G401 (cell line): Measurements from ENCODE around the gene KCNG4. TPM values are rescaled to one million over a fixed set of nuclear protein-coding genes. Genes with fewer than 3 reads are reported as not detected.

Experiments
- DNase-seq: peaks from one replicate; pipeline ENCODE4 v3.0.0-alpha.2; 2015; ENCODE audit warnings: low spot score
- in situ Hi-C: cut with HindIII; loops from 2 replicates; pipeline ENCODE4 v1.10.0; 2016; ENCODE audit warnings: low sequenced_read_pairs, mixed read lengths
- total RNA-seq: library from RNA; depleted of rRNA; stranded (reverse); fragments of >200 nt; shearing (Covaris generic); gene quantifications from 2 replicates; pipeline ENCODE4 v1.2.3, GENCODE V29; 2014

The KCNG4 gene
- total RNA-seq, 1 experiment from 2014 or later: not detected

DNA sequence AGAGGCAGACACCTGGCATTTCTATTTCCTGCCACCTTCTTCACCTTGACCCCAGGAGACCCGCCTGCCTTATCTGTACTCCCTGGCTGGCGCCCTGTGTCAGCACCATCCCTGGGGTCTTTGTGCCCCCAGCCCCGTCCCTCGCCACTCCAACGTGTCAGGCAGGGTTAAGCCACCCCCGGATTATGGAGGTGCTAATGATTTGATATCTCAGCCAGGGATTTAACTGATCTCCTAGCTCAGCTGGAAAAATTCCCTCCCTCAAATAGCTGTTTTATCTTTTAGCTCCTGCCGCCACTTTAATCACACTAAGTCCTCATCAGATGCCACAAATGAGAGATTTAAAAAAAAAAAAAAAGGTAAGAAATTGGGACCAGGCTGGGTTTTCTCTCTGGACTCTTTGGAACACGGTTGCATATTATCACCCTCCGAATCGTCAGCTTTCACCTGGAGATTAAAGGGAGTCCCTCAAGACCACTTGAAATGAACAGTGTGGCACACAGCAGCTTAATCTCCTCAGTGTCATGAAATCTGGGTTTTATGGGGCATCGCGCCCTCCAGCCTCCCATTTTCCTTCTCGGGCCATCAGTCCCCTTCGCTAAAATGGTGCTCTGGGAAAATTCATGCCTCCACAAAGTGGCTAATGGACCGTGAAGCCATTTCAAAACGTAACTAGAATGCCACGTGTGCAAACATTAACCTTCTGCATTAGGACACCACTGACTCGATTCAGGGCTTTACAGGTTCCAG, 28.7 kb upstream of the KCNG4 start:
- in situ Hi-C loops: no loop called here

GRCh38 chr16:84267380-84267779, 27.6 kb upstream of the KCNG4 start:
- no peak for DNase-seq
- in situ Hi-C loops: no loop called here

More for the DNA sequence above, 28.7 kb upstream of the KCNG4 start:
- DNase-seq: no peak

GRCh38 chr16:84266451-84266850, 26.6 kb upstream of the KCNG4 start:
- in situ Hi-C loops: no loop called here
- peak; percentile 61 for DNase-seq

- in situ Hi-C loops: no loop called here
- DNase-seq: no peak
Observed at GRCh38 chr16:84262939-84263338, 23.1 kb upstream of the KCNG4 start.

- no peak for DNase-seq
- in situ Hi-C loops: no loop called here
Observed at GRCh38 chr16:84262031-84262430, 22.2 kb upstream of the KCNG4 start.

- in situ Hi-C loops: no loop called here
- no peak for DNase-seq
Observed at GRCh38 chr16:84260766-84261554, 21.1 kb upstream of the KCNG4 start.

GRCh38 chr16:84259691-84260090, 19.9 kb upstream of the KCNG4 start:
- in situ Hi-C loops: no loop called here
- DNase-seq: no peak

DNA sequence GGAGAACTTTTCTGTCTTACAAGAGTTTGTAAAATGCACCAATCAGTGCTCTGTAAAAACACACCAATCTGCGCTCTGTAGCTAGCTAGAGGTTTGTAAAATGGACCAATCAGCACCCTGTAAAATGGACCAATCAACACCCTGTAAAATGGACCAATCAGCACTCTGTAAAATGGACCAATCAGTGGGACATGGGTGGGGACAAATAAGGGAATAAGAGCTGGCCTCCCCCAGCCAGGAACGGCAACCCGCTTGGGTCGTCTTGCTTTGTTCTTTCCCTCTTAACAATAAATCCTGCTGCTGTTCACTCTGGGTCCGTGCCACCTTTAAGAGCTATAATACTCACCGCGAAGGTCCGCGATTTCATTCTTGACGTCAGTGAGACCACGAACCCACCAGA, 18.5 kb upstream of the KCNG4 start:
- DNase-seq: no peak
- in situ Hi-C loops: no loop called here

DNA sequence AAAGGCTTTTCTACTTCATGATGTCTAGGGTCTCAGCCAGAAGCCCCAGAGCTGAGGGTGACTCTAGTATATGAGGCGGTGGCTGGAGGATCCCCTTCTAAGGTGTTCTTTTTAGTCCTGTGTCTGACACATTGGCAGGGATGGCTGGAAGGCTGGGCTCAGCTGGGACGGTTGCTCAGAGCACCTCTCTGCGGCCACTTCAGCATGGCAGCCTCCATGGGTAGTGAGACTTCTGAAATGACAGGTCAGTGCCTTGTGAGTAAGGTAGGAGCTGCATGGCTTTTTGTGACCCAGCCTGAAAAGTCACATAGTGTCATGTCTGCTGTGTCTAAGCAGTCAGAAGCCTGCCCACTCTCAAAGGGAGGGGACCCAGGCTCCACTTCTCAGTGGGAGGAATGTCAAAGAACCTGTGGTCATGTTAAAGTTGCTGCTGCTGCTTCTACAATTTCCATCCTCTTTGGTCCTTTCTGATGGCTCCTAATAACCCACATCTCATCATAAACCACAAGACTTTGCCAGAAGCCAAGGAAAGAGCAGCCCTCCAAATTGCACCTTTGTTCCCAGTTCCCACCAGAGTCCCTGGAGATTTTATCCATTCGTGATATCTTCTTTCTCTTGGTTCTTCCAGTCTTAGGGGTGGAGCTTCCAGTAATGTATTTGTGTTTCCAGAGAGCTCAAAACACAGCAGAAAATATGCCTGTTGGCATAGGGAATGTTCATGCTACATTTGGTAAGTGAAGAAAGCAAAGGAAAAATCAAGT, 15.4 kb upstream of the KCNG4 start:
- in situ Hi-C loops: no loop called here
- no peak for DNase-seq

DNA sequence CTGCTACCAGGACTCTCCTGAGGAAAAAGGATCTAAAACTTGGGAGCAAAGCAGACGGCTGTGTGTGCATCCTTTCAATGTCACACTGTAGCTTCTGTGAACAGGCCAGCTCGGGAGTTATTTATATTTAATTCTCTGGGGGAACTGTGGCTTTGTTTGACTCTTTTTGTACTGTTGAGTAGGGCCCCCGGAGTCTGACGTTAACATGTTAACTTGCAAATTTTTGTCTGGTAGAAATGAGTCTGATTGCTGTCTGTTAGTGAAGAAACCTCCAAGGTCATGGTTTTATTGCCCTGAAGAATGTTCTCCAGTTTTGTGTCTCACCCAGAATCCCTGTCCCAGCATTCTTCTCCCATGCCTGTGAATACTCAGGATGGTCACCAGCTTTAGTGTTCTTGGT, 14.2 kb upstream of the KCNG4 start:
- DNase-seq: no peak
- in situ Hi-C loops: no loop called here

DNA sequence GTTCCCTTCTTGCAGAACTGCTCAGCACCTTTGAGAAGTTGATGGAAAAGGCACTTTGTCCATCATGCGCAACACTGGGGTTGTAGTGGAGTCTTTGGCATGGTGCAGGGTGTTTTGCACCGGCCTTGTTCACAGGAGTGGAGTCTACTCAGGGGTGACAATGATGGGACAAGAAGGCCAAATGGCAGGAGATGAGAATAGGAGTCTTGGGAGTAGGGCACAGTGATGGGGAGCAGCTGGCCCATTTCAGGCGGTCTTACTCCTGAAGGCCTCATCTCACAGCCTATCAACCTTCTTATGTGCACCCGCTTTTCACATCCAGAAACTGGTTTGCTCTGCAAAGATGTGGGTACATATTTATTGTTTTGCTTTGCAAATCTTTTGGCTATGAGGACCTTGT, 13.4 kb upstream of the KCNG4 start:
- in situ Hi-C loops: no loop called here
- no peak for DNase-seq

- in situ Hi-C loops: no loop called here
- no peak for DNase-seq
Observed at GRCh38 chr16:84252184-84252583, 12.4 kb upstream of the KCNG4 start.

DNA sequence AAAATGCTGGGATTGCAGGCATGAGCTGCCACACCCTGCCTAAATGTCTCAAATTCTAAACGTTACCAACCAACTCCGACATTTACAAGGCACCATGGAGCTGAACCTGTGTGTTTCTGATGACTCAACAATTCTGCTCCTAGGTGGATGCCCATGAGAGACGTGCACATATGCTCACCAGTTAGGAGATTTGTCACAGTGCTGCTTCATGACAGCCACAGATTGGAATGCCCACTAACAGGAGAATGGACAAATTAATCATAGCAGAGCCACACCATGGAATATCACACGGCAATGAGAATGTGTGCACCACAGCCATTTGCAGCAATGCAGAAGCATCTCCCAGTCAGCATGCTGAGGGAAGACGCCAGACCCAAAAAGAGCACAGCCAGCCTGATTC, 8.0 kb upstream of the KCNG4 start:
- in situ Hi-C loops: no loop called here
- no peak for DNase-seq

- in situ Hi-C loops: no loop called here
- no peak for DNase-seq
Observed at GRCh38 chr16:84247331-84247730, 7.5 kb upstream of the KCNG4 start.

DNA sequence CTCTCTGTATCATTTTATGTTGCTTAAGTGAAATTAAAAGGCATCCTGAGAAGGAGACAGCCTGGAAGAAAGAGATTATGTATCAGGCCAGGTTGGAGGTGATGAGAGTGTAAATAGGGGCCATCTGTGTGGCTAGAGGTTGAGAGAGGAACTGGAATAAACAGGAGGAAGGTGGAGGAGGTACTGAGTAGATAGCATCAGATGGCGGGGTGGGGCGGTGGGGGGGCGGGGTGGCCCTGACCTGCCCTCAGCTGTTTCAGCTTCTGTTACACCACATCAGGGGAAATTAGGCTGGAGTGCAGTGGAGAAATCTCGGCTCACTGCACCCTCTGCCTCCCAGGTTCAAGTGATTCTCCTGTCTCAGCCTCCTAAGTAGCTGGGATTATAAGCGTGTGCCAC, 6.9 kb upstream of the KCNG4 start:
- in situ Hi-C loops: no loop called here

GRCh38 chr16:84245956-84246678, 6.3 kb upstream of the KCNG4 start:
- no peak for DNase-seq
- in situ Hi-C loops: no loop called here

More for the DNA sequence above, 6.9 kb upstream of the KCNG4 start:
- DNase-seq: no peak

DNA sequence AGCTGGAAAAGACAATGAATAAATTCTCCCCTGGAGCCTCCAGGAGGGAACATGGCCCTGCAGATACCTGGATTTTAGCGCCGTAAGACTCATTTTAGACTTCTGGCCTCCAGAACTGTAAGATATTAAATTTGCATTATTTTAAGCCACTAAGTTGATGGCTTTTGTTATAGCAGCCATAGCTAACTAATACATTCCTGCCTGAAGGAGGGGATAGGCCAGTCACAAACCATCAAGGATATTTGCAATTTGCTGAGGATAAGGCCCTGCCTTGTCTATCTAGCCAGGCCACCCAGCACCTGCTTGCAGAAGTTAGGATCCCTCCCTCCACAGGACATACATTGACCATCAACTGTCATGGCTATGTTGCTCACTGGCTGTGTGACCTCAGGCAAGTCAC, 4.9 kb upstream of the KCNG4 start:
- in situ Hi-C loops: no loop called here
- DNase-seq: no peak

DNA sequence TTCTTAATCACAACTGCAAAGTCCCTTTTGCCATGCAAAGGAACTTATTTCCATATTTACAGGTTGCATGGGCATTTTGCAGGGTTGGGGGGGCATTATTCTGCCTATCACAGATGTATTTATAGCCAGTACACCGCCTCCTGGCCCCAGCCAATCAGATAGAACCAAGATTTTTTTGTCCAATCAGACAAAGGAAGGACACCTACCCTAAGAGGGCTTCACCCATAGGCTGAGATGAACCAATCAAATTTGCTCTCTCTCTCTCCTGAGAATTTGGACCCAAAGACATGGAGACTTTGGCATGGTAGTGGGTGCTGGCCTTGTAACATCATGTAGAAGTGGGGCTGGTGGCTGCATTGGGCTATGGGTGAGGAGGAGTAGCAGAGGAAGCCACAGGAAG, 3.9 kb upstream of the KCNG4 start:
- no peak for DNase-seq
- in situ Hi-C loops: no loop called here

GRCh38 chr16:84242839-84243238, 3.0 kb upstream of the KCNG4 start:
- in situ Hi-C loops: no loop called here
- no peak for DNase-seq
